Neuronal stem cell (in vitro differentiated cells): ENCODE measurements around the gene NAT8.
"Not testable (repeated sequence)": the region's sequence is repeated elsewhere in the genome, so short reads cannot be mapped to it uniquely, and the experiment has no call there.

ENCODE experiments used
- DNase-seq: peaks from one replicate; pipeline ENCODE4 v3.0.0-alpha.2; 2013; ENCODE audit warnings: low spot score
- H2AFZ ChIP-seq: one replicate; pipeline ENCODE4 v1.6.1; 2013; ENCODE audit warnings: mild to moderate bottlenecking, low read length, inconsistent platforms
- H2AK5ac ChIP-seq: 2 replicates; pipeline ENCODE4 v1.6.1; 2013; ENCODE audit warnings: low read depth, mild to moderate bottlenecking, inconsistent platforms, low read length, moderate library complexity, mixed read lengths
- H2BK120ac ChIP-seq: 2 replicates; pipeline ENCODE4 v1.6.1; 2013; ENCODE audit warnings: low read depth, mild to moderate bottlenecking, inconsistent platforms, low read length, moderate library complexity, mixed read lengths
- H2BK12ac ChIP-seq: one replicate; pipeline ENCODE4 v1.6.1; 2013; ENCODE audit warnings: low read length, inconsistent platforms
- H2BK15ac ChIP-seq: 2 replicates; pipeline ENCODE4 v1.6.1; 2013; ENCODE audit warnings: mild to moderate bottlenecking, low read length, inconsistent platforms, mixed read lengths
- H2BK5ac ChIP-seq: one replicate; pipeline ENCODE4 v1.6.1; 2013; ENCODE audit warnings: inconsistent platforms, mild to moderate bottlenecking, low read length, moderate library complexity
- H3K14ac ChIP-seq: one replicate; pipeline ENCODE4 v1.6.1; 2013; ENCODE audit warnings: low read length, inconsistent platforms
- H3K18ac ChIP-seq: 2 replicates; pipeline ENCODE4 v1.6.1; 2013; ENCODE audit warnings: low read length, inconsistent platforms
- H3K23ac ChIP-seq: 2 replicates; pipeline ENCODE4 v1.6.1; 2013; ENCODE audit warnings: low read depth, mild to moderate bottlenecking, mixed read lengths, low read length, inconsistent platforms; ENCODE audit not compliant: poor library complexity
- H3K27ac ChIP-seq: replicated peaks from 3 replicates; pipeline ENCODE4 v1.5.1; 2013; ENCODE audit warnings: low read length, inconsistent platforms
- H3K27me3 ChIP-seq, 3 experiments: 2 replicates each; pipeline ENCODE4 v1.6.1; 2013; ENCODE audit warnings: low read length in 3 of 3, mild to moderate bottlenecking in 2 of 3, inconsistent platforms in 1 of 3, low read depth in 1 of 3, mixed read lengths in 1 of 3, moderate library complexity in 1 of 3; ENCODE audit not compliant: control insufficient read depth in 3 of 3, insufficient read depth in 3 of 3
- H3K36me3 ChIP-seq, 2 donors: replicated peaks in 1 of 2; 2 replicates each; pipeline ENCODE4 v1.6.1; 2013; ENCODE audit warnings: low read length in 2 of 2; ENCODE audit not compliant: control insufficient read depth in 2 of 2, insufficient read depth in 2 of 2
- H3K4ac ChIP-seq: 2 replicates; pipeline ENCODE4 v1.6.1; 2013; ENCODE audit warnings: inconsistent platforms, mild to moderate bottlenecking, low read length, moderate library complexity
- H3K4me1 ChIP-seq, 2 donors: 1 replicate in 1 of 2; 2 replicates in 1 of 2; pipeline ENCODE4 v1.6.1; 2013; ENCODE audit warnings: low read length in 2 of 2, low read depth in 1 of 2; ENCODE audit not compliant: control insufficient read depth in 2 of 2, insufficient read depth in 1 of 2
- H3K4me2 ChIP-seq: one replicate; pipeline ENCODE4 v1.6.1; 2013; ENCODE audit warnings: mild to moderate bottlenecking, low read length, inconsistent platforms; ENCODE audit not compliant: insufficient read depth, poor library complexity, severe bottlenecking
- H3K4me3 ChIP-seq, 2 donors: 2 replicates each; pipeline ENCODE4 v1.5.1; 2013; ENCODE audit warnings: low read length in 2 of 2, mild to moderate bottlenecking in 2 of 2, inconsistent platforms in 1 of 2, moderate library complexity in 1 of 2
- H3K79me1 ChIP-seq: one replicate; pipeline ENCODE4 v1.6.1; 2013; ENCODE audit warnings: low read depth, mild to moderate bottlenecking, inconsistent platforms, low read length, moderate library complexity
- H3K9ac ChIP-seq: one replicate; pipeline ENCODE4 v1.6.1; 2013; ENCODE audit warnings: mild to moderate bottlenecking, low read depth, low read length, inconsistent platforms; ENCODE audit not compliant: poor library complexity
- H3K9me3 ChIP-seq, 2 donors: replicated peaks in 1 of 2; 2 replicates each; pipeline versions ENCODE3 to v1.6.1; 2013; ENCODE audit warnings: low read length in 2 of 2, mild to moderate bottlenecking in 2 of 2, inconsistent platforms in 1 of 2, low read depth in 1 of 2, mixed read lengths in 1 of 2, moderate library complexity in 1 of 2; ENCODE audit not compliant: control insufficient read depth in 2 of 2, insufficient read depth in 1 of 2
- H4K8ac ChIP-seq: one replicate; pipeline ENCODE4 v1.6.1; 2013; ENCODE audit warnings: low read depth, mild to moderate bottlenecking, inconsistent platforms, low read length, moderate library complexity
- H4K91ac ChIP-seq: one replicate; pipeline ENCODE4 v1.6.1; 2013; ENCODE audit warnings: low read length, low read depth, mild to moderate bottlenecking, inconsistent platforms; ENCODE audit not compliant: poor library complexity
- whole genome bisulfite sequencing, 2 donors: extraction: QIAGEN DNeasy Blood & Tissue Kit; methylation state at CpG; one replicate each; pipeline ENCODE4 v1.1.7; 2013; ENCODE audit warnings: missing lambda C conversion rate in 2 of 2, mixed read lengths in 1 of 2; ENCODE audit not compliant: insufficient read length in 2 of 2, insufficient replicate concordance in 1 of 2; ENCODE audit errors: extremely low coverage in 2 of 2; 5-methylcytosine and 5-hydroxymethylcytosine counted together

NAT8 gene

GRCh38 chr2:73638429-73638828 is 3.8 kb downstream of the NAT8 start:
- H3K4me3 ChIP-seq: no peak overlapping the region
- H3K4ac ChIP-seq: no peak overlapping the region
- WGBS, 2 donors: no CpG with 5 or more reads among the region's 1 CpG
- H3K14ac ChIP-seq: no peak overlapping the region
- H3K18ac ChIP-seq: no peak overlapping the region
- H2BK5ac ChIP-seq: no peak overlapping the region
- no peak overlapping the region for H3K23ac ChIP-seq
- H2BK12ac ChIP-seq: no peak overlapping the region
- no peak overlapping the region for H4K91ac ChIP-seq
- no peak overlapping the region for H2BK120ac ChIP-seq
- H3K4me2 ChIP-seq: no peak overlapping the region
- H3K36me3 ChIP-seq: no peaks in the 10 kb centered on the region
- no peak overlapping the region for H2BK15ac ChIP-seq
- H3K27ac ChIP-seq: no peak overlapping the region
- DNase-seq: no peak
- no peak overlapping the region for H4K8ac ChIP-seq
- H3K79me1 ChIP-seq: no peaks in the 10 kb centered on the region
- no peak overlapping the region for H2AFZ ChIP-seq
- H2AK5ac ChIP-seq: no peak overlapping the region
- H3K27me3 ChIP-seq: no peaks in the 10 kb centered on the region
- H3K4me1 ChIP-seq: peaks cover 0 to 3% of the 10 kb centered on the region in 2 donors
- H3K9ac ChIP-seq: no peak overlapping the region
- peaks cover 2 to 9% of the 10 kb centered on the region in 2 donors for H3K9me3 ChIP-seq

DNA sequence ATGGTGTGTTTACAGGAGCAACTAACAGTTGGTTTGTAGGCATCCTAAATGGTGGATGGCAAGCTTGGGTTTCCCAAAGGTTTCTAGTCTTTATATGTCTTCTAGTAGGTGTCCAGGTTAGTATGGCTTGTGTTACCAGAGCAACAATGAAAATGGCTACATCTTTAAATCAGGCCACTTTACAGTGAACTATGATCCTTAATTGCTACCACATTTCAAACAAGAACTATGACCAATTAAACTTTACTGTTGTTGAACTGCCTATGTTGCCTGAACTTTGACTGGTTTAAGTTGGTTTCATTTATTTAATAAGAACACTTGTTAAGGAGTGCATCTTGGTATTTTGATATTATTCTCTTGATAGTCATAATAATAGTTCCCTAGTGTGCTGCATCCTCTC is 5.2 kb downstream of the NAT8 start:
- not testable (repeated sequence) for H3K27ac ChIP-seq, H3K4me1 ChIP-seq, H3K36me3 ChIP-seq, H2AFZ ChIP-seq, H3K79me1 ChIP-seq, H3K4me3 ChIP-seq, H2BK120ac ChIP-seq, H3K18ac ChIP-seq, H3K14ac ChIP-seq, H4K8ac ChIP-seq, H2BK12ac ChIP-seq, H2BK5ac ChIP-seq, H3K9ac ChIP-seq, H3K23ac ChIP-seq, H2AK5ac ChIP-seq, H3K4me2 ChIP-seq, H3K27me3 ChIP-seq, DNase-seq, H2BK15ac ChIP-seq, H3K4ac ChIP-seq, H4K91ac ChIP-seq, H3K9me3 ChIP-seq

DNA sequence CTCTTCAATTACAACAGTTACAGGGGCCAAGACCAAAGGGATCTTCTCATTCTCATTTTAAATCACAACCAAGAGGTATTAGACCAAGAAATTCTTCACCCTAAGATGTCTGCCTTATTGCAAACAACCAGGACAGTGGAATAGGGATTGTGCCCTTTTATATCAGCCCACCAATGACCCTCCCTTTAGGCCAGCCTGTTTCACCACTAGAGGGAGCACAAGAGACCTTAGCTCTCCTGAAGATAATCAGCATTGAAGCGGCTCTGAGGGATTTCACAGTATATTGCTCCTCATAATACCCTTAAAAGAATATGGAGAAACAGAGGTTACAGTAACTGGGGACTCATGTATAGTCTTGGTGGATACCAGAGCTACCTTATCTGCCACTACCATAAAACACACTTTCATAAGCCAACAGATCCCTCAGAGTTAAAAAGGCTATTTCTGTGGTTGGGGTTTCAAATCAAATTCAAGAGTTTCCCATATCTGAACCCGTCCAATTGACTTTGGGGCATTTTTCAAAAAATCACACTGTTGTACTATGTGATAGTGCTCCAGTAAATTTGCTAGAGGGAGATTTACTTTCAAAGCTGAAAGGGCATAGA is 11.5 kb downstream of the NAT8 start:
- not testable (repeated sequence) for DNase-seq, H2BK5ac ChIP-seq, H3K4ac ChIP-seq, H3K9me3 ChIP-seq, H3K27me3 ChIP-seq, H3K4me3 ChIP-seq, H2BK120ac ChIP-seq, H3K4me1 ChIP-seq, H4K91ac ChIP-seq, H4K8ac ChIP-seq, H2AFZ ChIP-seq, H3K36me3 ChIP-seq, H3K27ac ChIP-seq, H2BK12ac ChIP-seq, H2AK5ac ChIP-seq, H3K18ac ChIP-seq, H2BK15ac ChIP-seq, H3K14ac ChIP-seq, H3K4me2 ChIP-seq, H3K9ac ChIP-seq, H3K79me1 ChIP-seq, H3K23ac ChIP-seq
- WGBS, 2 donors: no CpG with 5 or more reads among the region's 2 CpGs

DNA sequence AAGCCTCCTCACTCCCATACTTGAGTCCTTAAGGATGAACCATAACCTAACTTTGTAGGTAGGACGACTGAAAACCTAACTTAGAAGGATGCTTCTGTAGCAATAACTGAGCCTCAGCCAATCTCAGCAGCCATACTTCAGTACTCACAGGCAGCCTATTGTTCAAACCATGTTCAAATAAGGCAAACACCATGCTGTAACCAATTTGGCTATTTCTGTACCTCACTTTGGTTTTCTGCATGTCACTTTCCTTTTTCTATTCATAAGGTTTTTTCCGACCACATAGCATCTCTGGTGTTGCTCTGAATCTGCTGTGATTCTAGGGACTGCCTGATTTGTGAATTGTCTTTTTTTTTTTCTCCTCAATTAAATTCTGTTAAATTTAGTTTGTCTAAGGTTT is 13.7 kb downstream of the NAT8 start:
- H2BK120ac ChIP-seq, H2BK5ac ChIP-seq, H3K9me3 ChIP-seq, DNase-seq, H2BK15ac ChIP-seq, H3K27me3 ChIP-seq, H3K23ac ChIP-seq, H3K14ac ChIP-seq, H2BK12ac ChIP-seq, H4K8ac ChIP-seq, H3K4me3 ChIP-seq, H2AK5ac ChIP-seq, H3K27ac ChIP-seq, H3K18ac ChIP-seq, H4K91ac ChIP-seq, H2AFZ ChIP-seq, H3K9ac ChIP-seq, H3K79me1 ChIP-seq, H3K4me1 ChIP-seq, H3K4ac ChIP-seq, H3K36me3 ChIP-seq, H3K4me2 ChIP-seq: not testable (repeated sequence)
- no CpG with 5 or more reads among the region's 2 CpGs for WGBS, 2 donors
